ENCODE data around the gene TTC7B.
A peak's percentile ranks its signal among the peaks of the same experiment; 100 is the strongest.

Gene TTC7B

GRCh38 chr14:90602088-90602687 is 214.0 kb downstream of the TTC7B start:
- Mint-ChIP-seq H3K9me3 (no peaks in the 10 kb centered on the region), H3K36me3 (ENCODE audit: low read depth) (no peaks in the 10 kb centered on the region), H3K4me3 (no peak overlapping the region), H3K4me1 (peaks cover 34% of the 10 kb centered on the region), H3K27me3 (ENCODE audit: low read depth) (no peaks in the 10 kb centered on the region), H3K27ac (no peak overlapping the region)
- TF ChIP-seq, protein P1, sequence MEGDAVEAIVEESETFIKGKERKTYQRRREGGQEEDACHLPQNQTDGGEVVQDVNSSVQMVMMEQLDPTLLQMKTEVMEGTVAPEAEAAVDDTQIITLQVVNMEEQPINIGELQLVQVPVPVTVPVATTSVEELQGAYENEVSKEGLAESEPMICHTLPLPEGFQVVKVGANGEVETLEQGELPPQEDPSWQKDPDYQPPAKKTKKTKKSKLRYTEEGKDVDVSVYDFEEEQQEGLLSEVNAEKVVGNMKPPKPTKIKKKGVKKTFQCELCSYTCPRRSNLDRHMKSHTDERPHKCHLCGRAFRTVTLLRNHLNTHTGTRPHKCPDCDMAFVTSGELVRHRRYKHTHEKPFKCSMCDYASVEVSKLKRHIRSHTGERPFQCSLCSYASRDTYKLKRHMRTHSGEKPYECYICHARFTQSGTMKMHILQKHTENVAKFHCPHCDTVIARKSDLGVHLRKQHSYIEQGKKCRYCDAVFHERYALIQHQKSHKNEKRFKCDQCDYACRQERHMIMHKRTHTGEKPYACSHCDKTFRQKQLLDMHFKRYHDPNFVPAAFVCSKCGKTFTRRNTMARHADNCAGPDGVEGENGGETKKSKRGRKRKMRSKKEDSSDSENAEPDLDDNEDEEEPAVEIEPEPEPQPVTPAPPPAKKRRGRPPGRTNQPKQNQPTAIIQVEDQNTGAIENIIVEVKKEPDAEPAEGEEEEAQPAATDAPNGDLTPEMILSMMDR (IDR thresholded peaks at IDR 0.05; ENCODE audit: unreplicated experiment in 3 of 3), result no peak

DNA sequence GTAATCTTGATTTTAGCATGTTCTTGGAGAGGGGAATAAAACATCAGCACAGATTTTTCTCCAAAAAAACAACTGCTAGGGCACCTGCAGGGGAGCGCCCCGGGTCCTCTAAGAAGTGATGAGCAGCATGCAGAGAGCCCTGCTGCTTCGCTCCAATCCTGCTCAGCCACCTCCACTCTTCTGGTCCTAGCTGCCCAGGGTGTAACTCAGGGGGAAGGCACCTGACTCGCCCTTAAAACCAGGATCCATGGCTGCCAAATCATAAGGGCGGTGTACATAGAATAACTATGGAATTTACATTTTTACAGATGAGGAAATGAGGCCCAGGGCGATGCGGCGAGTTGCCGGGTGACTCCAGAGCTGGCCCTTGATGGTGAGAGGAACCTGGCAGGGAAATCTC is 214.7 kb downstream of the TTC7B start:
- H3K36me3 Mint-ChIP-seq (ENCODE audit: low read depth), result no peaks in the 10 kb centered on the region
- peaks cover 34% of the 10 kb centered on the region for H3K4me1 Mint-ChIP-seq
- TF ChIP-seq, protein P1 (IDR thresholded peaks at IDR 0.05; ENCODE audit: unreplicated experiment in 3 of 3), result no peak
- no peaks in the 10 kb centered on the region for H3K9me3 Mint-ChIP-seq
- H3K4me3 Mint-ChIP-seq, result no peak overlapping the region
- H3K27ac Mint-ChIP-seq, result no peak overlapping the region
- no peaks in the 10 kb centered on the region for H3K27me3 Mint-ChIP-seq (ENCODE audit: low read depth)

- Mint-ChIP-seq H3K27me3 (ENCODE audit: low read depth) (no peaks in the 10 kb centered on the region), H3K4me3 (no peak overlapping the region), H3K27ac (no peak overlapping the region), H3K9me3 (no peaks in the 10 kb centered on the region), H3K36me3 (ENCODE audit: low read depth) (no peaks in the 10 kb centered on the region), H3K4me1 (peaks cover 31% of the 10 kb centered on the region)
- TF ChIP-seq, protein P1 (IDR thresholded peaks at IDR 0.05; ENCODE audit: unreplicated experiment in 3 of 3), result no peak
Observed at GRCh38 chr14:90600619-90601018, 215.6 kb downstream of the TTC7B start.

DNA sequence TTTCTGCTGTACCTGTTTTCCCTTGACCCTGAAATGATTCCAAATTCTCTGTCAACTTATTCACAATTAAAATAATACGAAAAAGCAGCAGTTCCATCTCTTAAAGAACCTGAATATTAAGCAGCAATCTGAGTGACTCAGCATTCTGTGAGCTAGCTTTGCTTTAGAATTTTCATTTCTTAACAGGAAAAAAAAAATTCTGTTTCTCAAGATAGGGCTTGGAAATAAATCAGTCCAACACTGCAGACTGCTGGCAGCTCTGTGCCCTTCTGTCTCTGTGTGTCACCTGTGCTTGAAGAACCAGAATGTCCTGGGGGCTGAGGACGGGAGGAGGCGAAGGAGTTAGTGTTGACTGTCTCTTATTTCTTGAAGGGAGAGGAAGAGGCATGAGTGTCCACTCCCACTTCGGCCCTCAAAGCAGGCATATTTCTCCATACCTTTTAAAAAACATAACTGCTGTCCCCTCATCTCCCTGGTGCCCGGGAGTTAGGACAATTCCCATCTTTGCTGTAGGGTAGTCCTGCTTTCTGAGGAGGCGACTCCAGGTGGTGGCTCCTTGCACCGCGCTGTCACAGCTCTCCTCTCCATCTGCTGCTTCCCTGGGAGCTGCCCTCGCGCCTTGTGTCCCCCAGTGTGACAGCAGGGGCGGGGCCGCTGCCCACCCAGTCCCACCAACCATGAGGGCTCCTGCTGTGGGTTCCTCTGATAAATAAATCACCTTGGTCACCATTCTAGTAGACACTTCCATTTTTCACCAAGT is 216.3 kb downstream of the TTC7B start:
- Mint-ChIP-seq H3K27ac (peak overlapping the region in 1 of 3 experiments; percentile 39), H3K9me3 (no peaks in the 10 kb centered on the region), H3K4me1 (peaks cover 26% of the 10 kb centered on the region), H3K36me3 (ENCODE audit: low read depth) (no peaks in the 10 kb centered on the region), H3K4me3 (no peak overlapping the region), H3K27me3 (ENCODE audit: low read depth) (no peaks in the 10 kb centered on the region)
- TF ChIP-seq, protein P1 (IDR thresholded peaks at IDR 0.05; ENCODE audit: unreplicated experiment in 3 of 3), result peak; percentile 10 to 19 (median 11)

DNA sequence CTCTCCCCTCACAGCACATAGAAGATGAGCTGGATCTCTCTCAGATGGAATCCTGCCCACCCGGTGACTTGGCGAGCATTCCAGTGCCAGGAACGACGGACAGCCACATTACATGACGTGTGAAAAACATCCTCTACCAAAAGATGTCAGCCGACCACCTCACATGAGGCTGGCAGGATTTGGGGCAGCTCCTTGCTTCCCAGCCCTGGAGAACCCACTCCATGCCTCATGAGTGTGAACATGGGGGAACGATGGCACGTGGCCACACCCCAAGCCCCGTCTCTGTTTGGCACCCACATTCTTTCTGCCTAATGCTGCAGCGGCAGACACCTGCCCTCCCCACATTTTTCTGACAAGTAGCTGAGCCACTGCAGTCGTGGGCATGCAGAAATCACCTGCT is 216.9 kb downstream of the TTC7B start:
- Mint-ChIP-seq H3K27ac (no peak overlapping the region), H3K36me3 (ENCODE audit: low read depth) (no peaks in the 10 kb centered on the region), H3K27me3 (ENCODE audit: low read depth) (no peaks in the 10 kb centered on the region), H3K9me3 (no peaks in the 10 kb centered on the region), H3K4me1 (peaks cover 21% of the 10 kb centered on the region), H3K4me3 (no peak overlapping the region)
- TF ChIP-seq, protein P1 (IDR thresholded peaks at IDR 0.05; ENCODE audit: unreplicated experiment in 3 of 3), result no peak

GRCh38 chr14:90597961-90598360 is 218.3 kb downstream of the TTC7B start:
- Mint-ChIP-seq H3K27ac (no peak overlapping the region), H3K4me1 (peaks cover 22% of the 10 kb centered on the region), H3K36me3 (ENCODE audit: low read depth) (peaks cover 3% of the 10 kb centered on the region), H3K4me3 (no peak overlapping the region), H3K9me3 (no peaks in the 10 kb centered on the region), H3K27me3 (ENCODE audit: low read depth) (no peaks in the 10 kb centered on the region)
- TF ChIP-seq, protein P1 (IDR thresholded peaks at IDR 0.05; ENCODE audit: unreplicated experiment in 3 of 3), result no peak

Data from nephron (organoid).